GM10266 (cell line): Measurements from ENCODE around the gene CSNK1A1.
A peak's percentile ranks its signal among the peaks of the same experiment; 100 is the strongest.

Source experiments
- DNase-seq: peaks from one replicate; pipeline ENCODE4 v3.0.0; 2012; ENCODE audit errors: extremely low spot score
- TF ChIP-seq, protein P1 (sequence below): IDR thresholded peaks from 2 replicates; pipeline ENCODE4 v1.5.1; 2012; ENCODE audit warnings: mild to moderate bottlenecking, low read depth; ENCODE audit not compliant: control insufficient read depth, insufficient read depth; ENCODE audit errors: missing control alignments

CSNK1A1 gene

DNA sequence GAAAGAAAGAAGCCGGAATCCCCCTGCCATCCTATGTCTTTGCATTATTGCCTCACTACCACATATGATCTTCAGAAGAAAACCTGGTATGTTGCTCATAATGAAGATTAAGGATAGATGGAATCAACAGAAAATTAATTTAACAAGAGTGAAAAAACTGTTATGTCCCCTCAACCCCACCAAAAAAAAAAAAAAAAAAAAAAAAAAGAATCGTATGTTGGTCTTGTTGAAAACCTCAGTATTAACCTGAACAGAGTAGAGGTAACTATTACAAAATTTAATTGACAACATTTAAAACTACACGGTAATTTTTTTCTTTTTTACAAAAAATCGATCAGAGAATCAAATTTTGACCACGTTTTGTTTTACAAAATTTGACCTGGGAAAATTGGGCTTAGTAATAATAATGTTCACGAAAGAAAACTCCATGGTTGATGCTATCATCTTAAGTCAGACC is 827 bp upstream of the CSNK1A1 start:
- DNase-seq: no peak
- TF ChIP-seq, protein P1, sequence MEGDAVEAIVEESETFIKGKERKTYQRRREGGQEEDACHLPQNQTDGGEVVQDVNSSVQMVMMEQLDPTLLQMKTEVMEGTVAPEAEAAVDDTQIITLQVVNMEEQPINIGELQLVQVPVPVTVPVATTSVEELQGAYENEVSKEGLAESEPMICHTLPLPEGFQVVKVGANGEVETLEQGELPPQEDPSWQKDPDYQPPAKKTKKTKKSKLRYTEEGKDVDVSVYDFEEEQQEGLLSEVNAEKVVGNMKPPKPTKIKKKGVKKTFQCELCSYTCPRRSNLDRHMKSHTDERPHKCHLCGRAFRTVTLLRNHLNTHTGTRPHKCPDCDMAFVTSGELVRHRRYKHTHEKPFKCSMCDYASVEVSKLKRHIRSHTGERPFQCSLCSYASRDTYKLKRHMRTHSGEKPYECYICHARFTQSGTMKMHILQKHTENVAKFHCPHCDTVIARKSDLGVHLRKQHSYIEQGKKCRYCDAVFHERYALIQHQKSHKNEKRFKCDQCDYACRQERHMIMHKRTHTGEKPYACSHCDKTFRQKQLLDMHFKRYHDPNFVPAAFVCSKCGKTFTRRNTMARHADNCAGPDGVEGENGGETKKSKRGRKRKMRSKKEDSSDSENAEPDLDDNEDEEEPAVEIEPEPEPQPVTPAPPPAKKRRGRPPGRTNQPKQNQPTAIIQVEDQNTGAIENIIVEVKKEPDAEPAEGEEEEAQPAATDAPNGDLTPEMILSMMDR: no peak

DNA sequence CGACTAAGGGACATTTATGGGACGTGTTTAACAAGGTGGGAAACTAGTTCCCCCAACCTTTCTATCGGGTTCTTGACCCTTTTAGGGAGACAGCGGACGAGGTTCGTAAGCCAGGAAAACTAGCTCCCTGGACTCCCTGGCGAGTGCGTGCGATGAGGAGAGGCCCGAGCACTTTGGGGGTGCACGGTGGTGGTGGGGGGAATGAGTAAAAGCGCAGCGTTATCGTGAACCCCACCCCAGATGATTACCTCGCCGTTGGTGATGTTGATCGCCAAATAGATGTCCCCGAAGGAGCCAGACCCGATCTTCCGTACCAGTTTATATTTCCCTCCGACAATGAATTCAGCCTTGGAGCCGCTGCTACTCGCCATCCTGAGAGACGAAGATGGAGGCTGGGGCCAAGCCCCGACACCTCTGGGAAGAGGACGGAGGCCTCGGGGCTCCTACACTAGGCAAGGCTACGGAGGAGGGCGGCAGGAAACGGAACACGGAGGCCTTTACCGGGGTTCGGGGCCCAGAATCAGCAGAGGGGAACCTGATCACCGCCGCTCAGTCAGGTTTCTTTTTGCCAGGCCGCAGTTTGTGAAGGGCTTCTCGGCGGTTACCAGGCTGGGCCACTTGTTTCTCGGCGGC is 529 bp downstream of the CSNK1A1 start:
- TF ChIP-seq, protein P1: no peak
- DNase-seq: peak; percentile 16

DNA sequence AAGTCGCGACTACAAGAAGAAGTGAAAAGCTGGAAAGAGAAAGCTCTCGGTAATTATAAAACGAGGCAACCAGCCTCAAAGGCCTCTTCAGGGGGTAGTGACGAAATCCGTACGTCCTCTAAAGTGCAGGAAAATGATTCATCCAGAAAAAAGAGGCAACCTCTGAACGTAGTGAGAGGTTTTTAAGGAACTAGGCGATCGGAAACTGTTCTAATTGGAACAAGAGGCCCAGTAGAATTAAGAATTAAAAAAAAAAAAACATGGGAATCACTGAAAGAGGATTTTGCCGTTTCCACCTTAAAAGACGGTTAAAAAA is 1.0 kb downstream of the CSNK1A1 start:
- peak; percentile 15 for DNase-seq
- TF ChIP-seq, protein P1: no peak

DNA sequence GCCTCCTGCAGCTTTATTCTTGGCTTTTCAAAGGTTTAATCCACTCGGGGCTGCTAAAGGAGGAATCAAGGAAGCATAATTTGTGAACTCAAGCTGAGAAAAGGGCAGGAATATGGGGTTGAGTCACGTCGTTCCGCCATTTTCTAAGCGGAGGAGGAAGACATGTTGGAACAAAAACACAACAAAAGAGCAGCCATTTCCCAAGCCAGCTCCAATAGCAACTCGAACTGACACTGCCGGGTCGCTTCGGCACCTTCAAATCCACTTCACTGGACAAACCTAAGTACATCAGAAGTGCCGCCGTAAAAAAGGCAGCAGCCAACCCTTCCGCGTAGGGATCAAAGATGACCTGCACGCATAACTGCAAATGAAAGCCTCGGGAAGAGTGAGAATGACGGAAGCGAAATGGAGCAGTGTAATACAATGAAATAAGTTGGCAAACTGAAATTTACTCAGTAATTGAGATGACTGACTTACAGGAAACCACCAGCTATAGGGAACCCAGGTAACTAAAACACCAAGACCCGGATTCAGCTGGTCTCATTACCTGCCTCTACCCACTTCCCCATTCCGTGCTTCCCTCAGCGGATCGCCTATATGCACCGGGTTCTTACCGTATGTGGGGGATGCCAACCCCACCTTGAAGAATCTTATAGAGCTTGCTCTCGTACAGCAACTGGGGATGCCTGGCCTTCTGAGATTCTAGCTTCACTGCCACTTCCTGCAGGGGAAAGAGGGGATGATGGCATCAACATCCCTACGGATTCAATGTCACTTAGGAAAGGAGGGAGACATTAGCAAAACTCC is 1.6 kb downstream of the CSNK1A1 start:
- peak; percentile 38 for DNase-seq
- TF ChIP-seq, protein P1: no peak

DNA sequence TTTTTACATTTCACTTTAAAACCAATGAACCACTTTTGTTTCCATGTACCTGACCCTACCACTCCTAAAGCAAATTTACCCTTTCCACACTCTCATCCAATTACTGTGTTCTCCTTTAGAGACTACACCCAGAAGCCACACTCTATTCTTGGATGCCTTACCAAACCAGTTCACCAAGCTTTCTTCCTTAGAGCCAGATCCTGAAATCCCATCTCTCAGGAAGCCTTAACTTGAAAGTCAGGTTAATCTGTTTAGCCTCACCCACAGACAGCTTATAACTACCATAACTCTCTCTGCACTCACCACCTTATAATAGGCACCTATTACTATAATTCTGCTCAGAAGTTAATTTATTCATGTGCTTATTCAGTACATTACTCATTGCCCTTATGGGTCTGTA is 4.3 kb downstream of the CSNK1A1 start:
- DNase-seq: no peak
- TF ChIP-seq, protein P1: no peak

DNA sequence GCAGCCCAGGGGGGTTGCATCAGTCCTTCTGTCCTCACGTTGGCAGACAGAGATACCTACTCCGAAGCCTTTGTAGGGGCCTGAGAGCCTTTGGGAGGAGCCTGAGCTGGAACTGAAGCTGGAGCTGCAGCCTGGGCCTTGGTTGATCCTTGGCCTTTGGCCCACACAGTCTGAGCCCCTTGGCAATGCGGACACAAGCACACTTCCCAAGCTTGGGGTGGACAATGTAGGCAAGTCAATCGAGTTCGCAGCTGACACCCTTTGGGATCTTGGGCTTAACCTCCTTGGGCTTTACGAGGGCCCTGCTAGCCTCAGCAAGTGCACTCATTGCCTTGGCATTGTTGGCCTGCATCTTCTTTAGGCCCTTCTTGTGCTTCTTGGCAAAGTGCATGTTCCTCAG is 5.9 kb downstream of the CSNK1A1 start:
- DNase-seq: no peak
- TF ChIP-seq, protein P1: no peak

DNA sequence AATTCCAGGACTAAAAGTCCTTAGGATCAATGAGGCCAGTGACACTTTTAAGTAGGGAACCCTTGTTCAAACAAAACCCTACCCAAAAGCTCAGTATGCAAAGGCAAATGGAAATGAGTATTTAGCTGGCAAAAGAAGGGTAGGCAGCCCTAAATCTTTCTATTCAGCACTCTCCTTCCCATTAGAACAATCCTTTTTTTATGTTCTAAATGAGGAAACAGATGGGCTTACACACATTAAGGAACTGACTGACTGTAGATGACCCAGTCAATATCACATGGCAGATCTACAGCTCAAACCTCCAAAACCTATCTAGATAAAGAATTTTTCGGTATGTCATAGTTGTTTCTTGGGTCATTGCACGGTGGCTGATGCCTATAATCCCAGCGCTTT is 7.2 kb downstream of the CSNK1A1 start:
- DNase-seq: no peak

More for the DNA sequence above, 7.2 kb downstream of the CSNK1A1 start:
- TF ChIP-seq, protein P1: no peak
